Measurements from ENCODE around the gene HADHA. TPM values are rescaled to one million over a fixed set of nuclear protein-coding genes. Genes with fewer than 3 reads are reported as not detected.

HADHA gene
- total RNA-seq, 1 donor from 2014 or later: 174 TPM

- H3K9me3 ChIP-seq (ENCODE audit: control insufficient read depth in 3 of 3, low read length in 3 of 3): no peaks in the 10 kb centered on the region
- peak overlapping the region in 1 of 3 donors; percentile 33 for H3K9ac ChIP-seq (ENCODE audit: low read depth in 1 of 3, low read length in 3 of 3)
- no peak overlapping the region for H3K27ac ChIP-seq (ENCODE audit: low read depth, low read length)
These were observed 65.5 kb downstream of the HADHA start for GRCh38 chr2:26178746-26179436.

GRCh38 chr2:26178246-26178645, 66.2 kb downstream of the HADHA start:
- Histone ChIP-seq H3K4me1 (ENCODE audit: control insufficient read depth in 3 of 3, insufficient read depth in 3 of 3, low read length in 3 of 3) (peaks cover 6 to 8% (median 6%) of the 10 kb centered on the region in 3 donors), H3K4me3 (ENCODE audit: low read length in 3 of 3) (no peak overlapping the region)

More at GRCh38 chr2:26178746-26179436, 65.5 kb downstream of the HADHA start:
- H3K4me1 ChIP-seq (ENCODE audit: control insufficient read depth in 3 of 3, insufficient read depth in 3 of 3, low read length in 3 of 3): peaks cover 6 to 8% (median 6%) of the 10 kb centered on the region in 3 donors
- peaks cover 19 to 23% (median 22%) of the 10 kb centered on the region in 3 donors for H3K27me3 ChIP-seq (ENCODE audit: control insufficient read depth in 3 of 3, insufficient read depth in 3 of 3, low read length in 3 of 3)
- peak overlapping the region; percentile 51 to 61 (median 51) for H3K4me3 ChIP-seq (ENCODE audit: low read length in 3 of 3)
- H3K36me3 ChIP-seq (ENCODE audit: control insufficient read depth in 3 of 3, insufficient read depth in 3 of 3, low read length in 3 of 3): no peaks in the 10 kb centered on the region

GRCh38 chr2:26177122-26177521, 67.3 kb downstream of the HADHA start:
- Histone ChIP-seq H3K4me1 (ENCODE audit: control insufficient read depth in 3 of 3, insufficient read depth in 3 of 3, low read length in 3 of 3) (peaks cover 6 to 8% (median 6%) of the 10 kb centered on the region in 3 donors), H3K36me3 (ENCODE audit: control insufficient read depth in 3 of 3, insufficient read depth in 3 of 3, low read length in 3 of 3) (no peaks in the 10 kb centered on the region), H3K4me3 (ENCODE audit: low read length in 3 of 3) (no peak overlapping the region), H3K27me3 (ENCODE audit: control insufficient read depth in 3 of 3, insufficient read depth in 3 of 3, low read length in 3 of 3) (peaks cover 22 to 33% (median 26%) of the 10 kb centered on the region in 3 donors), H3K27ac (ENCODE audit: low read depth, low read length) (no peak overlapping the region), H3K9ac (ENCODE audit: low read depth in 1 of 3, low read length in 3 of 3) (no peak overlapping the region), H3K9me3 (ENCODE audit: control insufficient read depth in 3 of 3, low read length in 3 of 3) (no peaks in the 10 kb centered on the region)

More at GRCh38 chr2:26178246-26178645, 66.2 kb downstream of the HADHA start:
- Histone ChIP-seq H3K27me3 (ENCODE audit: control insufficient read depth in 3 of 3, insufficient read depth in 3 of 3, low read length in 3 of 3) (peaks cover 19 to 27% (median 22%) of the 10 kb centered on the region in 3 donors), H3K9me3 (ENCODE audit: control insufficient read depth in 3 of 3, low read length in 3 of 3) (no peaks in the 10 kb centered on the region), H3K36me3 (ENCODE audit: control insufficient read depth in 3 of 3, insufficient read depth in 3 of 3, low read length in 3 of 3) (no peaks in the 10 kb centered on the region), H3K27ac (ENCODE audit: low read depth, low read length) (no peak overlapping the region), H3K9ac (ENCODE audit: low read depth in 1 of 3, low read length in 3 of 3) (no peak overlapping the region)

- H3K27me3 ChIP-seq (ENCODE audit: control insufficient read depth in 3 of 3, insufficient read depth in 3 of 3, low read length in 3 of 3): peaks cover 24 to 35% (median 27%) of the 10 kb centered on the region in 3 donors
- no peaks in the 10 kb centered on the region for H3K36me3 ChIP-seq (ENCODE audit: control insufficient read depth in 3 of 3, insufficient read depth in 3 of 3, low read length in 3 of 3)
- no peak overlapping the region for H3K27ac ChIP-seq (ENCODE audit: low read depth, low read length)
- peaks cover 6 to 8% (median 6%) of the 10 kb centered on the region in 3 donors for H3K4me1 ChIP-seq (ENCODE audit: control insufficient read depth in 3 of 3, insufficient read depth in 3 of 3, low read length in 3 of 3)
- H3K4me3 ChIP-seq (ENCODE audit: low read length in 3 of 3): no peak overlapping the region
- no peak overlapping the region for H3K9ac ChIP-seq (ENCODE audit: low read depth in 1 of 3, low read length in 3 of 3)
- H3K9me3 ChIP-seq (ENCODE audit: control insufficient read depth in 3 of 3, low read length in 3 of 3): no peaks in the 10 kb centered on the region
These were observed 68.2 kb downstream of the HADHA start for GRCh38 chr2:26176279-26176615.

GRCh38 chr2:26175466-26176278, 68.8 kb downstream of the HADHA start:
- Histone ChIP-seq H3K4me3 (ENCODE audit: low read length in 3 of 3) (no peak overlapping the region), H3K9ac (ENCODE audit: low read depth in 1 of 3, low read length in 3 of 3) (no peak overlapping the region), H3K27ac (ENCODE audit: low read depth, low read length) (no peak overlapping the region), H3K27me3 (ENCODE audit: control insufficient read depth in 3 of 3, insufficient read depth in 3 of 3, low read length in 3 of 3) (peaks cover 20 to 35% (median 27%) of the 10 kb centered on the region in 3 donors), H3K36me3 (ENCODE audit: control insufficient read depth in 3 of 3, insufficient read depth in 3 of 3, low read length in 3 of 3) (no peaks in the 10 kb centered on the region), H3K4me1 (ENCODE audit: control insufficient read depth in 3 of 3, insufficient read depth in 3 of 3, low read length in 3 of 3) (peaks cover 6 to 8% (median 6%) of the 10 kb centered on the region in 3 donors), H3K9me3 (ENCODE audit: control insufficient read depth in 3 of 3, low read length in 3 of 3) (no peaks in the 10 kb centered on the region)

GRCh38 chr2:26174691-26175465, 69.6 kb downstream of the HADHA start:
- peaks cover 20 to 35% (median 27%) of the 10 kb centered on the region in 3 donors for H3K27me3 ChIP-seq (ENCODE audit: control insufficient read depth in 3 of 3, insufficient read depth in 3 of 3, low read length in 3 of 3)

GRCh38 chr2:26173776-26174482, 70.5 kb downstream of the HADHA start:
- H3K27me3 ChIP-seq (ENCODE audit: control insufficient read depth in 3 of 3, insufficient read depth in 3 of 3, low read length in 3 of 3): peaks cover 20 to 30% (median 22%) of the 10 kb centered on the region in 3 donors
- no peak overlapping the region for H3K4me3 ChIP-seq (ENCODE audit: low read length in 3 of 3)
- no peaks in the 10 kb centered on the region for H3K36me3 ChIP-seq (ENCODE audit: control insufficient read depth in 3 of 3, insufficient read depth in 3 of 3, low read length in 3 of 3)
- no peak overlapping the region for H3K9ac ChIP-seq (ENCODE audit: low read depth in 1 of 3, low read length in 3 of 3)
- no peak overlapping the region for H3K27ac ChIP-seq (ENCODE audit: low read depth, low read length)
- H3K4me1 ChIP-seq (ENCODE audit: control insufficient read depth in 3 of 3, insufficient read depth in 3 of 3, low read length in 3 of 3): peaks cover 0 to under 1% (median 0%) of the 10 kb centered on the region in 3 donors
- H3K9me3 ChIP-seq (ENCODE audit: control insufficient read depth in 3 of 3, low read length in 3 of 3): no peaks in the 10 kb centered on the region

More at GRCh38 chr2:26174691-26175465, 69.6 kb downstream of the HADHA start:
- Histone ChIP-seq H3K27ac (ENCODE audit: low read depth, low read length) (no peak overlapping the region), H3K4me1 (ENCODE audit: control insufficient read depth in 3 of 3, insufficient read depth in 3 of 3, low read length in 3 of 3) (peaks cover 6 to 8% (median 6%) of the 10 kb centered on the region in 3 donors), H3K9ac (ENCODE audit: low read depth in 1 of 3, low read length in 3 of 3) (no peak overlapping the region), H3K4me3 (ENCODE audit: low read length in 3 of 3) (no peak overlapping the region), H3K36me3 (ENCODE audit: control insufficient read depth in 3 of 3, insufficient read depth in 3 of 3, low read length in 3 of 3) (no peaks in the 10 kb centered on the region), H3K9me3 (ENCODE audit: control insufficient read depth in 3 of 3, low read length in 3 of 3) (no peaks in the 10 kb centered on the region)

GRCh38 chr2:26172871-26173775, 71.3 kb downstream of the HADHA start, which contains the start of gene GAREM2:
Gene GAREM2, plus strand, starts transcription at chr2:26173088. Its CDS starts 133 bp downstream, at chr2:26173221.
- no peaks in the 10 kb centered on the region for H3K9me3 ChIP-seq (ENCODE audit: control insufficient read depth in 3 of 3, low read length in 3 of 3)
- no peak within 1 kb of the TSS for H3K27ac ChIP-seq (ENCODE audit: low read depth, low read length)
- H3K36me3 ChIP-seq (ENCODE audit: control insufficient read depth in 3 of 3, insufficient read depth in 3 of 3, low read length in 3 of 3): no peaks in the 10 kb centered on the region
- no peak within 1 kb of the TSS for H3K9ac ChIP-seq (ENCODE audit: low read depth in 1 of 3, low read length in 3 of 3)
- H3K4me1 ChIP-seq (ENCODE audit: control insufficient read depth in 3 of 3, insufficient read depth in 3 of 3, low read length in 3 of 3): no peaks in the 10 kb centered on the region
- H3K4me3 ChIP-seq (ENCODE audit: low read length in 3 of 3): peak within 1 kb of the TSS in 1 of 3 donors; percentile 22
- peaks cover 20 to 30% (median 22%) of the 10 kb centered on the region in 3 donors for H3K27me3 ChIP-seq (ENCODE audit: control insufficient read depth in 3 of 3, insufficient read depth in 3 of 3, low read length in 3 of 3)
